Prostate gland (tissue), 2 donors: ENCODE data around the gene RANGRF.

Experiments
- CTCF ChIP-seq, 4 experiments: fragments of 200-600 bp in 2 of 4; fragments of 450-650 bp in 2 of 4; sonication (generic) in 2 of 4; IDR thresholded peaks; 1 replicate in 3 of 4; 2 replicates in 1 of 4; pipeline ENCODE4 v1.5.1; 2016 to 2019; ENCODE audit warnings: antibody characterized with exemption in 4 of 4, mild to moderate bottlenecking in 2 of 4, moderate library complexity in 2 of 4
- POLR2AphosphoS5 ChIP-seq: sonication (generic); formaldehyde crosslinking; IDR thresholded peaks from one replicate; pipeline ENCODE4 v1.6.1; 2017; ENCODE audit warnings: antibody characterized with exemption

- TF ChIP-seq POLR2AphosphoS5 (no peak), CTCF (IDR thresholded peaks at IDR 0.05) (no peak)
Observed at GRCh38 chr17:8244768-8245167, 43.7 kb upstream of the RANGRF start.
